ENCODE data around the gene CBFA2T3. TPM values are rescaled to one million over a fixed set of nuclear protein-coding genes. Genes with fewer than 3 reads are reported as not detected.
A peak's percentile ranks its signal among the peaks of the same experiment; 100 is the strongest.

Gene CBFA2T3
- polyA plus RNA-seq, 10 donors = 9.4 to 19.0 (median 16.4) TPM

DNA sequence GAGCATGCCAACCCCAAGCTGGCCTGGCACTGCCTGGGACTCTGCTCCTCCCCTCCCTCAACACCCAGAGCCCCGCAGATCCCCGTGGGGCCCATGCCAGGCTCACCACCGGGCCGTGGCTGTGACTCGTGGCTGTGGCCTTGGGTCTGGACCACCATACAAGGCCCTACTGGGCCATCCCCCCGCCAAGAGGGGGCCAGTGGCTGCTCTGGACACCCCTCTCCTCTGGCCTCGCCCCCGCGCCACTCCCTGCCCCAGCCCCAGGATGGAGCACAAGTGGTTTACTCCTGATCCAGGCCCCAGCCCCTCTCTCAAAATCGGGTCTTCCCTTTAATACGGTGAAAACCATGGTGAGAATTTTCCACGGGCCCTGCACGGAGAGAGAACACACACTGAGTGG lies 113.6 kb downstream of the CBFA2T3 start:
- DNase-seq = no peak

- DNase-seq = no peak
Observed at GRCh38 chr16:88862968-88863367, 114.0 kb downstream of the CBFA2T3 start.

DNA sequence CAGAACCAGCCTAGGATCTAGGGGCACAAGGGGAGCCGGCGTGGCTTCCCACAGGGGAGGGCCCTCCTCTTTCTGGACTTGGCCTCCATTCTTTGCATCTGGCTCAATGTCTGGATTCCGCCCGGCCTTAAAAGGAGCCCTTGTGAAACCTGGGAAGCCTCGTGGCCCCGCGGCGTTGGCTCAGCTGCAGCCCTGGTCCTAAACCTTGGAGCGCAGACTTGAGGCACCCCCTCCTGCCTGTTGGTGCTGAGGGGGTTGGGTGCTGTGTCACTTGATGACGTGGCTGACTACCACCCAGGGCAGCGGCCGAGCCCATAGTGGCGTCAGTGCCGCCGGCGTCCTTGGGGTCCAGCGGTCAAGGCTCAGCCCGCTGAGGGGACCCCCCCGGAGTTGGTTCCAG lies 115.6 kb downstream of the CBFA2T3 start:
- no peak for DNase-seq

GRCh38 chr16:88859381-88860091 lies 117.5 kb downstream of the CBFA2T3 start:
- DNase-seq = no peak

- peak; percentile 46 to 78 (median 63) for DNase-seq
Observed at GRCh38 chr16:88857728-88858339, 119.2 kb downstream of the CBFA2T3 start.

DNA sequence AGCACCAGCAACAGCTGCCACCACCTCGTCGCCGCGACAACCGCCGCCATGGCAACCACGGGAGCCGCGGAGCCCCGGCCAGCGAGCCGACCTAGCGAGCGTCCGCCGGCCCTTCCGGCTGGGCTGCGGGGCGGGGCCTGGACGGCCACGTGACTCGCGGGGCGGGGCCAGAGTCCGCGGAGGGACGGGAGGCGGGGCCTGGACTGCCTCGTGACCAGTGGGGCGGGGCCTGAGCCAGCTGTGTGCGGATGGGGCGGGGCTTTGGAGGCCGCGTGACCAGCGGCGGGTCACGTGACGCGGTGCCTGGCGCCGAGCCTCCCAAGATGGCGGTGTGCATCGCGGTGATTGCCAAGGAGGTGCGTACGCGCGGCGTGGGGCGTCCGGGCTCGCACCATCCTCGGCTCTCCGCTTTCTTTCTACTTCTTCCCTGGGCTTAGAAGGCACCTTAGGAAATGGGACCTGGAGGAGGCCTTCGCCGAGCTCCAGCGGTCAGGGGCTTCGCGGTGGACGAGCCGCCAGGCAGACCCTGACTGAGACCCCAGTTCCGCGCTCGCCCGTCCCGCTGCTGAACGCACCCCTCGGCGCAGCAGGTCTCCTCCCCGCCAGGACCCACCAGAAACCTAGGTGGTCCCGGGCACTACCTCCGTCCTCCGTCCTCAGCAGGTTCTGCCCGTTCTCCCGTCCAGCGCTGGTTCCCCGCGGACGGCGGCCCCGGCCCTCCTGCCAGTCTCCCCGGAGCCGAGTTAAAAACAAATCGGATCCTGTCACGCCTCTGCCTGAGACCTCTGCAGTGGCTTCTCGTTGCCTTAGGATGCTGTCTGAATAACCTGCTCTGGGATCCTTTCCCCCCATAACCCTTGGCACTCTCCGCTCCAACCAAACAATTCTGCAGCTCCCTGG lies 119.9 kb downstream of the CBFA2T3 start, which contains the start of the genes GALNS and TRAPPC2L:
GALNS (minus strand) TSS at position 120 of the 900 bp plus-strand sequence; CDS start at position 50, 70 bp downstream.
TRAPPC2L (plus strand) TSS at position 300 of the 900 bp plus-strand sequence; CDS start at position 324, 24 bp downstream.
- peak; percentile 95 to 98 (median 97) for DNase-seq

DNA sequence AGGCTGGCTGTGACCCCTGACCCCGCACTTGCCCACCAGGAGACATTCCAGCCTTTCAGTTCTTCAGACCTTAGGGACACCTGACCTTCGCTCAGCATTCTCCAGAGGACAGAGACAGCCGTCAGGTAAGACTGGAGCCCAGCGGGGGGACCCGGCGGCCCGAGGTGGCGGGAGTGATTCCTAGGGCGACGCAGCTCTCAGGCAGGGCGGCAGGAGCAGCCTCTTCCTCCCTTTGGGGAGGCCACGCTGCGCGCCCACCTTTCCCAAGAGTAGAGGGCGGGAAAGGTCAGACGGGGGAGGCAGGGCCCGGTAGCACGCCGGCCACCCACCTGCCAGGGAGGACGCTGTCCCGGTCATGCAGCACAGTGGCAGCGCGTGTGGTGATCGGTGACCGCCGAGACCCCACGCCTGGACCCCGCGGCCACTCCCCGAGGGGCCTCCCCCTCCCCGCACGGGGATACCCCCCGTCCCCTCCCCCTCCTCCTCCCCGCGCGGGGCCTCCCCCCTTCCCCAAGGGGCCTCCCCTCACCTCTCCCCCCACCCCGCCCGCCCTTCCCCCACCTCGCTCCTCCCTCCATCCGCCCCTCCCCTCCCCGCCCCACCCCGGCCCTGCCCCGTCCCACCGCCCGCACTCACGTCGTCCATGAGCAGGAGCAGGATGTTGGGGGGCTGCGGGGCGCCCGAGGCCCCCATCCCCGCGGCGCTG lies 120.7 kb downstream of the CBFA2T3 start:
- DNase-seq = no peak

DNA sequence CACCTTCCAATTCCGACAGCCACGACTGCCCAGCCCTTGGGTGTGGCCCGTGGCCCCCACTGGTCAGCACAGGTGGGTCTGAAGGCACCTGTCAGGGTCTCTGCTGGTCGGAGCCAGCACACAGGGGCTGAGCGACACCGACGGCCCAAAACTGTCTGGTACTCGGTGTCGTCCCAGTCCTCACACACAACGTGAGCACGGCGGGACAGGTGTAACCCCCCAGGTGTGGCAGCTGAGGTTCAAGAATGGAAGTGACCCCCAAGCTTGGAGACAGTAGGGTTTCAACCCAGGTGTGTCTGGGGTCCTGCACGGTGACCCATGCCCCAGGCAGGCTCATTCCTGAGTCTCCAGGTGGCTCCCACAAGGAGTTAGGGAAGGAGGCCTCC lies 121.3 kb downstream of the CBFA2T3 start:
- no peak for DNase-seq

DNA sequence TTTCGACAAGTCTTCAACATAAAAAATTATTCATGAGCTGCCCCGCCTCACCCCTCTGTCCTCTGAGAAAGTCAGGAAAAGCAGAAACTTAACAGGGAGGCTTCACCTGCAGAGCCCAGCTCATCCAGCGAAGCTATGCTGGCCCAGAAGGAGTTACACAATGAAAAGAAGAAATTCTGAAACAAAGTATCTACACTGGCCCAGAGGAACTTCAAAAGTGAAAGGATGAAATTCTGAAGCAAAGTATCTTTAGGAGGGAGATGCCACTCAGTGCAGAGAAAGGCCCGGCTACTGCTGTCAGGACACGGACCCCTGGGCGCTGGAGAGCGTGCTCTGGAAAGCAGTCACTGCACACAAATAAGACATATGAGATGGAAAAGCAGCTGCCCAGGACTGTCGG lies 121.8 kb downstream of the CBFA2T3 start:
- DNase-seq = no peak

- DNase-seq = no peak
Observed at GRCh38 chr16:88854306-88855111, 122.5 kb downstream of the CBFA2T3 start.

DNA sequence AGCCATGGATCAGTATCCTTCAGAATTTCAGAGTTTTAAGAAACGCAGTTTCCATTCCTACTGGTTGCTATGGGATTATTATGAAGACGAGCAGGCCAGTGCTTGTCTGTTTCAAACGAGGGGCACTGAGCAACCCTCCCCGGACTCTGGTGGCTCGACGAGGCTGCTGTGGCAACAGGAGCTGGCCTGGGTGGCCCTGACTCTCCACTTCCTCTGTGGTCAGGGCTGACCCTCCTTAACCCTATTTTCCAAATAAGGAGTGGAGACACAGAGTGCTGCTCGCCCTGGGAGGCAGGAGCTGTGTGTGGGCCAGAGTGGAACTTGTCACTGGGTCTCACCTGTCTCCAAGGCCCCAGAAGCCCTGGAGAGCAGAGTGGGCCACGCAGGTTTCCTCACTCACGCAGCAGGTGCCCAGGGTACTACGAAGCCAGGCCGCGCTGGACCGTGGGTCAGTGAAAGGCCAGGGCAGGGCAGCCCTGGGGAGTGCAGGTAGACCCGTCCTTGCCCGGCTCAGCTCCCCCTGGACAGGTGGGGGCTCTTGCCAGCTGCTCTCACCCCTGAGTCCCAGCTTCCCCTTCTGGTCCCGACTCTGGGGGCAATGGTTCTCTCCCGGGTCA lies 123.6 kb downstream of the CBFA2T3 start:
- DNase-seq = no peak

GRCh38 chr16:88851616-88852015 lies 125.4 kb downstream of the CBFA2T3 start:
- no peak for DNase-seq

- no peak for DNase-seq
Observed at GRCh38 chr16:88850531-88851199, 126.3 kb downstream of the CBFA2T3 start.

DNA sequence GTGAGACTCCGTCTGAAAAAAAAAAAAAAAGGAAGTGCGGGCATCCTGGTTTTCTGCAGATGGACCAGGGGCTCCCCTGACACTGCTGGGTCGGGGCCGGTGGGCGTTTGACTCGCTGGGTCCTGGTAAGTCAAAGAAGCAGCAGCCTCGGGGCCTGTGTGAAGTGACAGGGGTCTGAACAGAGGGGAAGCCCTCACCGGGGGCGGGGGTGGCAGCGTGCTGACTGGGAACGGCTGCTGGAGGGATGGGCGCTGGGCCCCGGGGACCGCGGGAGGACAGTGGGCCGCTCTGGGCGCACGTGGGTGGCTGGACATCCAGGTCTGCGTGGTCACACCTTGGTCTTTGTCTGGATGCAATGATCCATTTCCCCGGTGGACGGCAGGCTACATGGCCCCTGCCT lies 128.4 kb downstream of the CBFA2T3 start:
- no peak for DNase-seq

GRCh38 chr16:88847654-88848053 lies 129.4 kb downstream of the CBFA2T3 start:
- no peak for DNase-seq

- DNase-seq = no peak
Observed at GRCh38 chr16:88846088-88846487, 130.9 kb downstream of the CBFA2T3 start.

DNA sequence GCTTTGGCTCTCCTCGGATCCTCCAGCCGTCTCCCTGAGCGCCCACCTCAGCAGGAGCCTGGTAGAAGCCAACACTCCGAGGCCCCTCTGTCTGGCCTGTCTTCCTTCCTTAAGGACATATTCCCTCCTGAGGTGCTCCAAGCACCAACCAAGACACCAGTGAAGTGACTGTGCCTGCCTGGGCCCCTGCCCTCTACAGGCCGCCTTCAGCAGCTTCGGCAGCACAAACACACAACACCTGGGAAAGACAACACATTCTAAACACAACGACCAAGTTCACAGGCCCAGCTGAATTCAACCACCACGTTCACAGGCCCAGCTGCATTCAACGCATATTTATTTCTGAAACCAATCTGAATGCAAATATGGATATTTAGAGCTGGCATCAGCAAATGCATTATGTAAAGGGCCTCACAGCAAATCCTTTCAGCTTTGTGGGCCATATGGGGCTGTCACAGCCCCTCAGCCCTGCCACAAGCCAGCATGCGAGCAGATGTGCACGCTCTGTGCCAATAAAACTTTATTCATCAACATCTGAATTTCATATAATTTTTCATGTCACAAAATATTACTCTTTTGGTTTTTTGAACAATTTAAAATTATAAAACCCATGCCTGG lies 132.5 kb downstream of the CBFA2T3 start:
- no peak for DNase-seq

DNA sequence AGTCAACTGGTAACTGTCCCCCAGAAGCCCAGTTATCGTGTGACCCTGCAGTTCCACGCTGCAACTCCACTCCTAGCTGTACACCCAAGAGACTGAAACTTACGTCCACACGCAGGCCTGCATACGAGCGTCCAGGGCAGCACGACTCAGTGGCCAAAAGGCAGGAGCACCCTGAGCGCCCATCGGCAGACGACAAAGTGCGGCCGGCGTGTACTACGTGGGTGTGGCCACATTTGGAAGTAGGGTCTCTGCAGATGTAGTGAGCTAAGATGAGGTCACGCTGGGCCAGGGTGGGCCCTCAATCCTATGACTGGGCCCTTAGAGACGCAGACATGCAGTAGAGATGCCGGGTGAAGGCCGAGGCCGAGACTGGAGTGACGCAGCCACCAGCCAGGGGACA lies 133.8 kb downstream of the CBFA2T3 start:
- no peak for DNase-seq

- no peak for DNase-seq
Observed at GRCh38 chr16:88842806-88843205, 134.2 kb downstream of the CBFA2T3 start.
